AG04449 (cell line): ENCODE results near the gene FMR1.

Experiments used
- CTCF ChIA-PET: fragments of 350-600 bp; formaldehyde crosslinking; extraction: SDS; loops from one replicate; lab custom pipeline; 2021; ENCODE audit warnings: antibody characterized with exemption; lab: Yijun Ruan, JAX
- POLR2A ChIA-PET: fragments of 400-600, 350-600 bp; formaldehyde crosslinking; extraction: SDS; loops from one replicate; lab custom pipeline; 2020; ENCODE audit warnings: antibody characterized with exemption, inconsistent platforms; lab: Yijun Ruan, JAX
- DNase-seq: peaks from one replicate; pipeline ENCODE4 v3.0.0-alpha.2; 2010; ENCODE audit warnings: low read depth, low spot score
- H3K4me3 ChIP-seq: 2 replicates; pipeline ENCODE4 v1.5.1; 2011; ENCODE audit warnings: low read depth, mild to moderate bottlenecking, control low read depth, low read length
- TF ChIP-seq, protein P1 (sequence below): IDR thresholded peaks from one replicate; pipeline ENCODE4 v1.5.1; 2011; ENCODE audit warnings: mild to moderate bottlenecking, moderate library complexity, low read length, control low read depth, inconsistent platforms; ENCODE audit not compliant: insufficient read depth; ENCODE audit errors: missing control alignments

FMR1 gene

DNA sequence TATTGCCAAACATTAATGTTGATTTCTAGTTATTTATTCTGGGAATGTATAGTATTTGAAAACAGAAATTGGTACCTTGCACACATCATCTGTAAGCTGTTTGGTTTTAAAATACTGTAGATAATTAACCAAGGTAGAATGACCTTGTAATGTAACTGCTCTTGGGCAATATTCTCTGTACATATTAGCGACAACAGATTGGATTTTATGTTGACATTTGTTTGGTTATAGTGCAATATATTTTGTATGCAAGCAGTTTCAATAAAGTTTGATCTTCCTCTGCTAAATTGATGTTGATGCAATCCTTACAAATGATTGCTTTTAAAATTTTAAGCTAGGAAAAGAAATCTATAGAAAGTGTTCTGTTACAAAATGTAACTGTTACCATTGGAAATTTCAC is 38.6 kb downstream of the FMR1 start:
- POLR2A ChIA-PET: no interaction called here
- H3K4me3 ChIP-seq: no peak overlapping the region
- CTCF ChIA-PET: no interaction called here
- DNase-seq: no peak
- TF ChIP-seq, protein P1, sequence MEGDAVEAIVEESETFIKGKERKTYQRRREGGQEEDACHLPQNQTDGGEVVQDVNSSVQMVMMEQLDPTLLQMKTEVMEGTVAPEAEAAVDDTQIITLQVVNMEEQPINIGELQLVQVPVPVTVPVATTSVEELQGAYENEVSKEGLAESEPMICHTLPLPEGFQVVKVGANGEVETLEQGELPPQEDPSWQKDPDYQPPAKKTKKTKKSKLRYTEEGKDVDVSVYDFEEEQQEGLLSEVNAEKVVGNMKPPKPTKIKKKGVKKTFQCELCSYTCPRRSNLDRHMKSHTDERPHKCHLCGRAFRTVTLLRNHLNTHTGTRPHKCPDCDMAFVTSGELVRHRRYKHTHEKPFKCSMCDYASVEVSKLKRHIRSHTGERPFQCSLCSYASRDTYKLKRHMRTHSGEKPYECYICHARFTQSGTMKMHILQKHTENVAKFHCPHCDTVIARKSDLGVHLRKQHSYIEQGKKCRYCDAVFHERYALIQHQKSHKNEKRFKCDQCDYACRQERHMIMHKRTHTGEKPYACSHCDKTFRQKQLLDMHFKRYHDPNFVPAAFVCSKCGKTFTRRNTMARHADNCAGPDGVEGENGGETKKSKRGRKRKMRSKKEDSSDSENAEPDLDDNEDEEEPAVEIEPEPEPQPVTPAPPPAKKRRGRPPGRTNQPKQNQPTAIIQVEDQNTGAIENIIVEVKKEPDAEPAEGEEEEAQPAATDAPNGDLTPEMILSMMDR: no peak

DNA sequence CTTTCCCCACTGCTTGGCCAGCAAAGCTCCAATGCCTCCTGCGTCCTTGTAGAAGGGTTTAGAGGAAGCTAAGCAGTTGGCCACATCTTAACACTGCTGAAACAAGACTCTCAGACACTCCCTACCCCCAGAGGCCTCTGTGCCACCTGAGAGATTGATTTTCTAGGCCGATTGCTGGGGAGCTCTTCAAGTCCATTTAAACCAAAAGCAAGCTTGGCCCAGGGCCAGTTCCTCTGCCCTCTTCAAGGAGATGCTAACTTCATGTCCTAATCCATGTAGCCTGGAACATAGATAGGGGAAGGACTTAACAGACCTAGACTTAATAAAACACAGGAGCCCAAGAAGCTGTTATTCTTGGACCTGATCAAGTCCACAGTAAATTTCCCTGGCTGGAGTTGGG is 42.3 kb downstream of the FMR1 start:
- ChIA-PET CTCF (no interaction called here), POLR2A (no interaction called here)
- DNase-seq: no peak
- TF ChIP-seq, protein P1: no peak
- no peak overlapping the region for H3K4me3 ChIP-seq

DNA sequence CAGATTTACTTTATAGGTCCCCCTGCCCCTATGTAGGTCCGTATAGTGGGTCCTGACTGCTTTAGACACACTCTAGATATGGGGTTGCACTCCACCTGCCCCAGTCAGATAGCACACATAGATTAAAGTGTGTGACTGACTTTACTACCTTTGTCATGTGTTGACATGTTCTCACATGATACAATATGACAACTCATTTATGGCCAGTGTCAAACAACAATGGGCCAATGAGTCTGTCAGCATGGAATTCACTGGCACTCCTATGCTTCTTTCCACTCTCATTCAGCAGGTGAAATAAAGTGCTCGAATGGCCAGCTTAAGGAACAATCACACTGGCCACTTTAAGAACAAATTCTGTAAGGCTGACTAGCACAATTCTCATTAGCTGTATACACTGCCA is 45.6 kb downstream of the FMR1 start:
- no peak for DNase-seq
- TF ChIP-seq, protein P1: no peak
- no peak overlapping the region for H3K4me3 ChIP-seq
- CTCF ChIA-PET: no interaction called here
- POLR2A ChIA-PET: no interaction called here

- ChIA-PET POLR2A (no interaction called here), CTCF (no interaction called here)
- no peak overlapping the region for H3K4me3 ChIP-seq
- TF ChIP-seq, protein P1: no peak
- no peak for DNase-seq
Observed at GRCh38 chrX:147958291-147958690, 46.6 kb downstream of the FMR1 start.

- H3K4me3 ChIP-seq: no peak overlapping the region
- no peak for DNase-seq
- TF ChIP-seq, protein P1: no peak
- ChIA-PET CTCF (no interaction called here), POLR2A (no interaction called here)
Observed at GRCh38 chrX:147960722-147961121, 49.0 kb downstream of the FMR1 start.

DNA sequence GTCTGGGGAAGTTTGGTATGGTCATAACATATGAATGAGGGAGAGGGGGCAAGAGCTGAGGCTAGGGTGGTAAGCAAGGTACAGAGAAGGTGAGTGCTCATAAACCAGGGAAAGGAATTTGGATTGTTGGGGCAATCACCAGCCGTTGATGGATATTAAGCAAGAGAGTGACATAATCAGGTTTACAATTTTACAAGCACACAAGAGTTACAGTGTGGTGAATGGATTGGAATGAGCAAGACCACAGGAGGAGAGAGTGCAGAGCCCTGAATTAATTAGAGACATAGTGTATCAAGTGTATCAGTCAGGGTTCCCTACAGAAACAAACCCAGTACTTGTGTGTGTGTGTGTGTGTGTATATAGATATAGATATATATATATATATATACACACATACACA is 50.8 kb downstream of the FMR1 start:
- ChIA-PET POLR2A (no interaction called here), CTCF (no interaction called here)
- no peak for DNase-seq
- H3K4me3 ChIP-seq: no peak overlapping the region
- TF ChIP-seq, protein P1: no peak
